Breast epithelium (tissue), 3 donors: ENCODE measurements around the gene MALAT1.
"Not testable (repeated sequence)": the region's sequence is repeated elsewhere in the genome, so short reads cannot be mapped to it uniquely, and the experiment has no call there.

Source experiments
- CTCF ChIP-seq, 3 donors: fragments of 450-650 bp; IDR thresholded peaks; one replicate each; pipeline ENCODE4 v1.5.1; 2016 to 2017; ENCODE audit warnings: antibody characterized with exemption in 3 of 3, mild to moderate bottlenecking in 3 of 3, moderate library complexity in 3 of 3
- POLR2A ChIP-seq: fragments of 450-650 bp; IDR thresholded peaks from one replicate; pipeline ENCODE4 v1.6.1; 2016; ENCODE audit warnings: antibody characterized with exemption, mild to moderate bottlenecking, moderate library complexity
- POLR2AphosphoS5 ChIP-seq, 3 donors: sonication (generic); formaldehyde crosslinking; IDR thresholded peaks; one replicate each; pipeline ENCODE4 v1.6.1; 2017; ENCODE audit warnings: antibody characterized with exemption in 3 of 3

- not testable (repeated sequence) for TF ChIP-seq CTCF (IDR thresholded peaks at IDR 0.05); POLR2AphosphoS5 (IDR thresholded peaks at IDR 0.05); POLR2A
Measured at GRCh38 chr11:65521777-65522521, 23.1 kb downstream of the MALAT1 start.
